GM19351 (cell line): Measurements from ENCODE around the gene NACC2.

Experiments
- ATAC-seq: cut with Tn5 transposase; IDR thresholded peaks from one replicate; pipeline ENCODE4 v1.9.1; 2021; ENCODE audit warnings: mild to moderate bottlenecking, moderate library complexity; ENCODE audit not compliant: unreplicated experiment

NACC2 gene

GRCh38 chr9:136093346-136093986 lies 1.6 kb downstream of the NACC2 start:
- no peak for ATAC-seq

GRCh38 chr9:136092741-136093140 lies 2.3 kb downstream of the NACC2 start:
- ATAC-seq = no peak

DNA sequence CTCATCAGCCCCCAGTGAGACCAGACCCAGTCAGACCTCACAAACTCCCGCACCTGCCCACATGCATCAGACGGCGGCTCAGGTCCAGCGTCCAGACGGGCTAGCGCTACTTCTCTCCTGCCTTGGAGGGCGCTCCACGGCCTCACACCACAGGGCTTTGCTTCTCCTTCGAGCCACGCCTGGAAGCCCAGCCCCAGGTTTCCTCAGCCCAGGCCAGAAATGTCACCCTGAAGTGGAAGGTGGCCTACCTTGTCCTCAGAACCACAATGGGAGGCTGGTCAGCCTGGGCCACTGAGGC lies 2.8 kb downstream of the NACC2 start:
- ATAC-seq = no peak

GRCh38 chr9:136091582-136092352 lies 3.3 kb downstream of the NACC2 start:
- no peak for ATAC-seq

DNA sequence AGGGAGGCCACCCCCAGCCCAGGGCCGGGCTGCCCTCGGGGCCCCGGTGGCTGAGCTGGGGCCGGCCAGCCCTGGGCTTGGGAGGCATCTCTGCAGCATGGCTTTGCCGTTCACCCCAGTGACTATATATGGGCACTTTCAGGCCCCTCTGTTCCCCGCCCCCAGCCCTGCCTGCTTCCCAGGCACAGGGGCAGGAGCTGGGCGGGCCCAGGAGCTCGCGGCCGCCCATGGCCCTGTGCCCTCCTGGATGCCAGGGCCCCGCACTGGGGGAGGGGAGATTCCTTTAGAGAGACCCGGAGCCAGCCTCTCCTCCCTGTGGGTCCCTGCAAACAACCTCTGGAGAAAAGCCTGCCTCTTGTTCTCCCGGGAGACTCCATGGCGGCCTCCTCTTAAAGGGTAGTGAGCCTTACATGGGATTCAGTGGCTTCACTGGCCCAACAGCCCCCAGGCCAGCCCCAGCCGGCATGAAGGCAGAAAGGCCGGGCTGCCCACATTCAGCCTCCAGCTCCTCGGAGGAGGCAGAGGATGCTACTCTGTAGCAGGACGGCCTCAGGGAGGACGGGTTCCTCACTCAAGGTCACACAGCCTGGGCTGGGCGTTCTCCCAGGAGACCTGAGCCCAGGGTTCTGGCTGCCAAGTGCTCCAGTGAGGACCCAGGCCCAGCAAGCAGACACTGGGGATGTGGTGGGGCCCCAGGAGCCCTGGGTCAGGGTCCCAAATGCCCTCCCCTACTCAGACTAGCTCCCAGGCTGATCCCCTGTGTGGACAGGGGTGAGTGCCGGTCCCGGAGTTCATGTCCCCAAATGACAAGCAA lies 4.1 kb downstream of the NACC2 start:
- no peak for ATAC-seq

DNA sequence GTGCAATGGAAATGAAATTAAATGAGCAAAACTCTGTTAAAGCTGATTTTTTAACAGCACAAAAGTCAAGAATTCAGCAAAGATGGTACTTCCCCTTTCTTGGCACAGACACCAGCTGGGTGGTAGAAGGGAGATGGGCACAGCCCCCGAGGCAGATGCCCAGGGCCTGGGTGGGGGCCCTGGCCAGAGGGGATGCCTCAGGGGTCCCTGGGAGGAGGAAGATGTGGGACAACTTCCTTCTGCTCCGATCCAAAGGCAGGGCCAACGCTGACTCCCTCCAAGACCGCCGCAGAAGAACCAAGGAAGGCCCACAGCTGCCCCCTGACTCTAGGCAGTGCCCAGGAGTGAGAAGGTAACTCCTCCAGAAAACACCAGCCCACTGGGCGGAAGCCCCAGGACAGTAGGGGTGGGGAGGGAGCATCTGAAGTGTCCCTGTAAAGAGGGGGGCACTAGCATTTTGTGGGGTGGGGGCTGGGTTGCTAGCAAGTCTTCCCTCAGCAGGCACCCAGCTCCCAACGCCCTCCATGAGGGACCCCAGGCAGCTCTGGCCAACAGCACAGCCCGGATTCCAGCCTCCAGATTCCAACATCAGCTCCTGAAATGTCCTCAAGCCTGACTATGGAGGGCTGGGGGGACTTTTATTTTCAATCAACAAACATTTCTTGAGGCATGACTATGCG lies 4.9 kb downstream of the NACC2 start:
- no peak for ATAC-seq

GRCh38 chr9:136089697-136090045 lies 5.4 kb downstream of the NACC2 start:
- ATAC-seq = no peak

- ATAC-seq = no peak
Measured at GRCh38 chr9:136088939-136089696, 6.0 kb downstream of the NACC2 start.

- ATAC-seq = no peak
Measured at GRCh38 chr9:136088481-136088938, 6.6 kb downstream of the NACC2 start.

- ATAC-seq = no peak
Measured at GRCh38 chr9:136087741-136088480, 7.2 kb downstream of the NACC2 start.

DNA sequence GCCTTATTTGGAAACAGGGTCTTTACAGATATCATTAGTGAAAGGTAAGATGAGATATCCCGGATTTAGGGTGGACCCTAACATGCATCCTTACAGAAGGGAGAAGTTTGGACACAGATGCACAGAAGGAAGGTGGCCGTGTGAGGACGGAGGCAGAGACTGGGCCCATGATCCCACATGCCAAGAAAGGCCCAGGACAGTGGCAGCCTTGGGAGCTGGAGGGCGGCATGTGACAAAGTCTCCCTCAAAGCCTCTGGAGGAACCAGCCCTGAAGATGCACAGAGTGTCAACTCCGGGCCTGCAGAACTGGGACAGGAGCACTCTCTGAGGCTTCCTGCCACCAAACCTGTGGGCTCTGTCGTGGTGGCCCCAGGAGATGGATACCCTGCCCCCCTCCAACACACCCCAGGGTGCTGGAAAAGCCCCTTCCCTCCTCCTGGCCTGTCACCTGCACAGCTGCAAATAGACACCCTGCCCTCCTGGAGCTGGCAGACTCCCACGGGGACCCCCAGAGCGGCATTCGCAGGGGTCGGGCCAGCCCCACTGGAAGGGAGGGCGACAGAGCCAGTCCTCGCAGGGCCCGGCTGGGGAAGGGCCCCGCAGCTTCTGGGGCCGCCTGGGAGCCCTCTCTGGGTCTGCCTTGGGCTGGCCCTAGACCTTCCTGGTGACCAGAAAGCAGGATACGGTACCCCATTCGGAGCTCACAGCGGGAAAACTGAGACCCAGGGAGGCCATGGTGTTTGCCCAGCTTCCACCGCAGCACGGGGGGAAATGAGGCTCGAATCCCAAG lies 7.9 kb downstream of the NACC2 start:
- no peak for ATAC-seq

DNA sequence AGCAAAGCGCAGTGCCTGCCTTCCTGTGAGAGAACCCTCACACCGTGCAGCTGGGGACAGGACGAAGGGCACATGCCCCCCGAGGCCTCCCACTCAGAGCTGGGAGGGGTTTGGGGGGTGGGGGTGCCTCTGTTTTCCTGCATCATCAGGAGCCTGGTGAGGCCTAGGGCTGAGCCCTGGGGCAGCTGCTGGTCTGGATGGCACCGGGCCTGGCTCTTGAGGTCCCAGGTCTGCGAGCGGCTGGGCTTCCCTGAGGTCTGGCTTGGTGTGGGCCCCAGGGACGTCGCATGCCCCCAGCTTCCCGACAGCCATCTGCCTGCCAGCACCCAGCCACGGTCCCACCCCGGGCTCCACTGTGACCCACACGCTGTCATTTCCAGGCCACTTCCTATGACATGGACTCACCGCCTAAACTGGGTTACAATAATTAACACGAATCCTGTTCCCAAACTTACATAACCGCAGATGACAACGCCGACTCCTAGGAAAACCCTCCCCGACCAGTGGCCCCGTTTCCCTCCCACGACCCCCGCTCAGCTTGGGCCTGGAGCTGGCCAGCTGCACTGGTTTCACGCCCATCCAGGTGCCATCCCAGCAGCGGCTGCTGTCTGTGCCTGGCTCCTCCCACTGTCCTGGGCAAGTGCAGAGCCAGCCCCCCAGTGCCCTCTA lies 8.7 kb downstream of the NACC2 start:
- ATAC-seq = no peak

GRCh38 chr9:136085815-136086212 lies 9.3 kb downstream of the NACC2 start:
- ATAC-seq = no peak

DNA sequence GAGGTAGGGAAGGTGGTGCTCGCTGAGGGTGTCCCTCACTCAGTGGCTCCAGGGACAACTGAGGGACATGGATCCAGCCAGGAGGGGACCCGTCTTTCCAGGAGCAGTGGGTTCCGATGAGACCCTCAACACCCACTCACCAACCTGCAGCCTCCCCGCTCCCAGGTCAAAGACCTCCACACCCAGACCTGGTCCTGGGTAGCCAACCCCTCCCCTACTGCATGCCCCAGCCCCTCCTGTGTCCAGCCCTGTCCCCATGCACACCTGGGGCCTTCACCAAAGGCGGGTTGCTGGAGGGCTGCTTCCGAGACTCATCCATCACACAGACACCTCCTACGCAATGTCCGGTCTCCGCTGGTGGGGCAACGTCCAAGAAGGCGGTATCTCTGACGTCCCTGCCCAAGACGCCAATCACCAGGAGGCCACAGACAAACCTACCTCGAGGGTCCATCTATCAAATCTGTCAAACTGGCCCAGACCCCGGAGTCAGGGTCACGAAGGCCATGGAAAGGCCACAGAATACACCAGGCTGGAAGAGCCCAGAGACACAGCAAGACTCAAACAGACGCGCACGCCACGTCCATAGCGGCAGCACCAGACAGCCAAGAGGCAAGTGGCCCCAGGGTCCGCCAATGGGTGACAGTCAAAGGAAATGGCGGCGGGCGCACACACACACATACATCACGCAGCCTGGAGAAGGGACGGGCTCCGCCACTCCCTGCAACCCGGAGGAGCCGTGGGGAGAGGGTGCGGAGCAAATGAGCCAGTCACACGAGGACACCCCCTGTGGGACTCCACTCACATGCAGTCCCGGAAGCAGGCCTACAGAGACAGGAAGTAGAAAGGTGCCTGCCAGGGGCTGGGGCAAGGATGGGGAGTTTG lies 10.8 kb downstream of the NACC2 start:
- no peak for ATAC-seq

DNA sequence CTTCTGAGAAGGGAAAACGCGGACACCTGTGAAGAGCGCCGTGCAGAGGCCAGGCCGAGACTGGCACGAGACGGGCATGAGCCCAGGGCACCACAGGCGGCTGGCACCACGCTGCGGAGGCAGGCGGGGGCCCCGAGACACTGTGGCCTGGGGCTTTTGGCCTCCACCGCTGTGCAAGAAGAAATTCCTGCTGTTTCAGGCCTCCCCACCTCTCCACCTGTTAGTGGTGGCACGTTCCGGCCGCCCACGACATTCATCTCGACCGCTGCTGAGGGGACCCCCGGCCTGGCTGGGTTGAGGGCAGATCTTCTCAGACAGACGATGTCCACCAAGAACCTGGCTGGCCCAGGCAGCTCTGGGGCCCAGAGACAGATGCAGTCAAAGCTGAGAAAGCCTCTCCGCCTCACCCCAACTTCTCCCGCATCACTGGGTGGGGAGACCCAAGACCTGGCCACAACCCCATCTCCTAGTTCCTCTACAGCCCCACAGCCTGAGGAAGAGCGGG lies 11.5 kb downstream of the NACC2 start:
- no peak for ATAC-seq

- no peak for ATAC-seq
Measured at GRCh38 chr9:136082496-136083361, 12.4 kb downstream of the NACC2 start.
